Measurements from ENCODE around the gene UBAP1.
"Not testable (repeated sequence)": the region's sequence is repeated elsewhere in the genome, so short reads cannot be mapped to it uniquely, and the experiment has no call there.

Gene UBAP1

GRCh38 chr9:34282096-34282495, 103.3 kb downstream of the UBAP1 start:
- Mint-ChIP-seq H3K9me3 (no peaks in the 10 kb centered on the region), H3K4me3 (no peak overlapping the region), H3K27me3 (no peaks in the 10 kb centered on the region), H3K36me3 (peaks cover 0 to 1% of the 10 kb centered on the region in 2 donors), H3K4me1 (no peaks in the 10 kb centered on the region), H3K27ac (no peak overlapping the region)
- ATAC-seq (replicated peaks) (no peak), DNase-seq (no peak)

- Mint-ChIP-seq H3K9me3 (no peaks in the 10 kb centered on the region), H3K4me1 (no peaks in the 10 kb centered on the region), H3K4me3 (no peak overlapping the region), H3K27ac (no peak overlapping the region), H3K27me3 (no peaks in the 10 kb centered on the region), H3K36me3 (peaks cover 0 to 1% of the 10 kb centered on the region in 2 donors)
- no peak for ATAC-seq (replicated peaks)
- DNase-seq: no peak
Observed at GRCh38 chr9:34289159-34289558, 110.3 kb downstream of the UBAP1 start.

- H3K36me3 Mint-ChIP-seq: no peaks in the 10 kb centered on the region
- no peak overlapping the region for H3K27ac Mint-ChIP-seq
- H3K9me3 Mint-ChIP-seq: no peaks in the 10 kb centered on the region
- DNase-seq (no peak), ATAC-seq (replicated peaks) (no peak)
- H3K4me3 Mint-ChIP-seq: no peak overlapping the region
- H3K4me1 Mint-ChIP-seq: no peaks in the 10 kb centered on the region
- no peaks in the 10 kb centered on the region for H3K27me3 Mint-ChIP-seq
Observed at GRCh38 chr9:34291023-34291422, 112.2 kb downstream of the UBAP1 start.

- Mint-ChIP-seq H3K27me3 (no peaks in the 10 kb centered on the region), H3K9me3 (no peaks in the 10 kb centered on the region), H3K4me1 (no peaks in the 10 kb centered on the region), H3K4me3 (no peak overlapping the region), H3K36me3 (no peaks in the 10 kb centered on the region), H3K27ac (no peak overlapping the region)
- ATAC-seq (replicated peaks): no peak
- no peak for DNase-seq
Observed at GRCh38 chr9:34291423-34291822, 112.6 kb downstream of the UBAP1 start.

GRCh38 chr9:34292552-34292951, 113.7 kb downstream of the UBAP1 start:
- Mint-ChIP-seq H3K27me3 (no peaks in the 10 kb centered on the region), H3K9me3 (no peaks in the 10 kb centered on the region), H3K36me3 (no peaks in the 10 kb centered on the region), H3K4me1 (no peaks in the 10 kb centered on the region), H3K4me3 (no peak overlapping the region), H3K27ac (no peak overlapping the region)
- DNase-seq (no peak), ATAC-seq (replicated peaks) (no peak)

GRCh38 chr9:34301064-34301463, 122.2 kb downstream of the UBAP1 start:
- not testable (repeated sequence) for H3K27ac Mint-ChIP-seq; H3K27me3 Mint-ChIP-seq; H3K9me3 Mint-ChIP-seq; H3K36me3 Mint-ChIP-seq; DNase-seq; ATAC-seq (replicated peaks); H3K4me3 Mint-ChIP-seq; H3K4me1 Mint-ChIP-seq

All from stimulated activated naive B cell treated with anti-CD40 and anti-IgM and Interleukin-4, amounts not matched to agents 10 μg/mL and 1 μg/mL and 100 μg/mL, for 72 hours (primary cell).